HPDE6-E6E7 (cell line): ENCODE results near the gene THEMIS2.
"Not testable (repeated sequence)": the region's sequence is repeated elsewhere in the genome, so short reads cannot be mapped to it uniquely, and the experiment has no call there.

Experiments
- DNase-seq: peaks from one replicate; pipeline ENCODE4 v3.0.0; 2011; ENCODE audit warnings: missing footprints; ENCODE audit errors: extremely low spot score

Gene THEMIS2

DNA sequence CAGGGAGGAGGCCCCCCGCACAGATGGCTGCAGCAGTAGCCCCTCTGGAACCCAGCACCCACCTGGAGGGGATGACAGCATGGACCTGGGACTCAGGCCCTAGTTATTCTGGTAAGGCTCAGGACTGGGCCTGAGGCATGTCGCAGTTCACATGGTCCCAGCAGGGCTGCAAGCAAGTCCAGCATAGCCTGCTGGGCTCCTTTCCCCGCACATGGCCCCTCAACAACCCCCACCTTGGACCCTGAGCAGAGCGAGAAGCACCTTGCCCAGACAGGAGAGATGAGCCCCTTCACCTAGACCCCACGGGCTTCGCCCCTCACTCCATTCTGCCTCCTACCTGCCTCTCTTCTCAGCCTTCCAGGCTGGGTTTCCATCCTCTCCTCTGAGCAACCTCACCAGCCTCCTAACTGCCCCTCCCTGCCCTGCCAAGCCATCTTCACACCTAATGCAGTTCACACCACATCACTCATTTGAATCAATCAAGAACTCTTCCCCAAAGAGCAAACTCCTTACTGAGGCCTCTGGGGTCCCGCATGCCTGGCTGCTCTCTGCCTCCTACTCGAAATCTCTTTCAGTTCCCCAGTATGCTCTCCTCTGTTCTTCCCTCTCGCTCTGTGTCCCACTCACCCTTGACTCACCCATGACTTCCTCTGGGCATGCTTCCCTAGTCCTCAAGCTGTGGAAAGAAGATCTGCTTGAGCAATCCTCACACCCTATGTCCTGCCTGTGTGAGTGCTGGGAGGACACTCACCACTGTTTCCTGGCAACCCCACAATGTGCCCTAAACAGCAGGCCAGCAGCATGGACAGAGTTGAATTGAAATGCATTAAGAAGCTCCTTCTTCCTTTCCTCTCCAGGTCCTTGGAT, 9.4 kb upstream of the THEMIS2 start:
- DNase-seq: peak; percentile 94

DNA sequence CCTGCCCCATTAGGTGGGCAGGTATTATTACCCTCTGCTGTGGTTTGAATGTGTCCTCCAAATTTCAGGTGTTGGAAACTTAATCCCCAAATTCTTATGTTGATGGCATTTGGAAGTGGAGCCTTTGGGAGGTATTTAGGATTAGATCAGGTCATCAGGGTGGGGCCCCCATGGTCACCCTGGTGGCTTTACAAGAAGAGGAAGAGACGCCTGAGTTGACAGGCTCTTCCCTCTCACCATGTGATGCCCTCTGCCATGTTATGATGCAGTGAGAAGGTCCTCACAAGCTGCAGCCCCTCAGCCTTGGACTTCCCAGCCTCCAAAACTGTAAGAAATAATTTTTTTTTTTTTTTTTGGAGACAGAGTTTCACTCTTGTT, 8.8 kb upstream of the THEMIS2 start:
- no peak for DNase-seq

- peak; percentile 38 for DNase-seq
These were observed 8.0 kb upstream of the THEMIS2 start for GRCh38 chr1:27864264-27864895.

DNA sequence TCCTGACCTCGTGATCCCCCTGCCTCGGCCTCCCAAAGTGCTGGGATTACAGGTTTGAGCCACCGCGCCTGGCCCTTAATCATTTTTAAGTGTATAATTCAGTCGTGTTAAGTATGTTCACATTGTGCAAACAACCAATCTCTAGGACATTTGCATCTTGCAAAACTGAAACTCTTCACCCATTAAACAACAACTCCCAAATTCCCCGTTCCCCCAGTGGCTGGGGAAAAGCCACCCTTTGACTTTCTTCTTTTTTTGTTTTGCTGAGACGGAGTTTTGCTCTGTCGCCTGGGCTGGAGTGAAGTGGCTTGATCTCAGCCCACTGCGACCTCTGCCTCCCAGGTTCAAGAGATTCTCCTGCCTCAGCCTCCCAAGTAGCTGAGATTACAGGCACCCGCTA, 6.5 kb upstream of the THEMIS2 start:
- DNase-seq: no peak

- DNase-seq: no peak
These were observed 3.8 kb upstream of the THEMIS2 start for GRCh38 chr1:27868556-27868931.

- no peak for DNase-seq
These were observed 3.2 kb upstream of the THEMIS2 start for GRCh38 chr1:27868932-27869718.

- no peak for DNase-seq
These were observed 2.6 kb upstream of the THEMIS2 start for GRCh38 chr1:27869719-27870085.

GRCh38 chr1:27871076-27871475, 1.3 kb upstream of the THEMIS2 start:
- not testable (repeated sequence) for DNase-seq

DNA sequence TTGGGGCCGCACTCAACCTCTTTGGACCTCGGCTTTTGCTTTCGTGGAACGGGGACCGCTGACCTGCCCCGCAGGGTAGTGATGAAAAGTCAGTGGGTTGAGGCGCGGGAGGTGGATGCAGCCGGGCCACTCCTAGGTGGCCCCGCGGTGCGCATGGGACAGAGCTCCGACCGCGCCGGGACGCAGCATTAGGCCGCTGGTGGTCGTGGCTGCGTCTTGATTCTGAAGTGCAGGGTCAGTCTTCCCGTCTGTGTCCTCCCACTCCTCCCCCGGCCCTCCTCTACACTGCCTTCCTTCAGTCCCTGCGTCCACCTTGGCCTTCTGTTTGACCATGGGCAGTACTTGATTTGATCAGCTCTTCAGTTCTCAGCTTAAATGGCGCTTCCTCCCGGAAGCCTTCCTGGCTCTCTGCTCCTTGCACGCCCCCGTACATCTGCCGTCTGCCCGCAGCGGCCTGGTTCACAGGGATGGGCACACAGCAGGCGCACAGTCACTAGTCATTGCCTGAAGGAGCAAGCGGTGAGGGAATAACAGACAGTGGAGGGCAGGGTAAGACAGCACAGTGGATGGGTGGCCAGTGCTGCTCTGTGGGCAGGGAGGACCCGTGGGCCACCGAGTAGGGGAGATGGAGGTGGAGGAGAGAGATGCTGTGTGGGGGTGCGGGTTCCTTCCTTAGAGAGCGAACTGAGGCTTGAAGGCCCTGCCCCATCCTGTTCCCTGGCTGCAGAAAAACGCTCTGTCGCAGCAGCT, 633 bp downstream of the THEMIS2 start:
- DNase-seq: no peak

GRCh38 chr1:27873671-27874384, 1.5 kb downstream of the THEMIS2 start:
- no peak for DNase-seq

DNA sequence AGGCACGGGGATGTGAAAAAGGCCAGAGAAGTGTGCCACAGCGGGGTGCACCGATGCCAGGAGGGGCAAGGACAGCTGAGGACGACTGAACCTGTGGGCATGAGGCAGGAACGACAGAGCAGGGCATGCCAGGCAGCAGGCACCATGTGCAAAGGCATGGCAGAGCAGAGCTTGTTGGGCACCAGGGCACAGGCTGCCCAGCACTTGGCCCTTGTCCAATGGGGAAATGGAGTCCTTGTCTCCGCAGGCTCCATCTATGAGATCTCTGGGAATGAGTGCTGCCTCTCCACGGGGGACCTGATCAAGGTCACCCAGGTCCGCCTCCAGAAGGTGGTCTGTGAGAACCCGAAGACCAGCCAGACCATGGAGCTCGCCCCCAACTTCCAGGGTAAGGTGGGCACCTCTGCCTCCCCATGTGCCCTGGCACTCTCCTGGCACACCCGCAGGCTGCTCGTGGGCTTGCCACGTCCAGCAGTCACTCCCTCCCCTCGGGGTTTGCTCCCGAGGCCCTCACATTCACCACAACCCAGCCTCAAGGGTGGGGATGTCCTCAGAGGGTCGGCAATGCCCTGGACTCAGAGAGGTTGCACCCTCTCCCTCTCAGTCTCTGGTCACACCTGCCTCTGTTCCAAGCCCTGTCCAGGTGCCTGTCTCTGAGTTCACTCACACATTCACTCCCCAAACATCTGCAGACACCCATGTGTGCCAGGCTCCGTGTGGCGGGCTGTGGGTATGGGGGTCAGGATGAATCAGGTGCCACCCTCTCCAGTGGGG, 4.2 kb downstream of the THEMIS2 start:
- DNase-seq: no peak

DNA sequence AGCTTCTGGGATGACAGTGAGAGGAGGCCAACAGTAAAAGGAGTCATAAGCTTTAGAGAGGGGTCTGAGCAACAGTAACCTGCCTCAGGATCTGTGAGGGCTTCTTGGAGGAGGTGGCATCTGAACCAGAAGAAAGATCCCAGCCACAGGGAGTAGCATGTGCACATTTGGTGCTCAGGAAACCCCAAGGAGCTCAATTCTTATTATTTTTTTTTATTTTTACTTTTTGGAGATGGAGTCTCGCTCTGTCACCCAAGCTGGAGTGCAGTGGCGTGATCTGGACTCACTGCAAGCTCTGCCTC, 4.7 kb downstream of the THEMIS2 start:
- no peak for DNase-seq

DNA sequence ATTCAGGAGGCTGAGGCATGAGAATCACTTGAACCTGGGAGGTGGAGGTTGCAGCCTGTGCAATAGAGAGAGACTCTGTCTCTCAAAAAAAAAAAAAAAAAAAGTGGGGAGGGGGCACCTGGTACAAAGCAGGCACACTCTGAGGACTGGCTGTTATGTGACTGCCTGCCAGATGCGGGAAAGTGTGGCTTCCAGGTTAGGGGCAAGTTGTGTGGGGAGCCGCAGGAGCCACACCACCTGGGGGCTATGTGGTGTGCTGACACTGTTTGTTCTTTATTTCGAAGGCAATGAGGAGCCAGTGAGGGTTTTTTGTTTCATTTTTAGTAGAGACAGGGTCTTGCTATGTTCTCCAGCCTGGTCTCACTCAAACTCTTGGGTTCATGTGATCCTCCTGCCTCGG, 5.7 kb downstream of the THEMIS2 start:
- DNase-seq: no peak

DNA sequence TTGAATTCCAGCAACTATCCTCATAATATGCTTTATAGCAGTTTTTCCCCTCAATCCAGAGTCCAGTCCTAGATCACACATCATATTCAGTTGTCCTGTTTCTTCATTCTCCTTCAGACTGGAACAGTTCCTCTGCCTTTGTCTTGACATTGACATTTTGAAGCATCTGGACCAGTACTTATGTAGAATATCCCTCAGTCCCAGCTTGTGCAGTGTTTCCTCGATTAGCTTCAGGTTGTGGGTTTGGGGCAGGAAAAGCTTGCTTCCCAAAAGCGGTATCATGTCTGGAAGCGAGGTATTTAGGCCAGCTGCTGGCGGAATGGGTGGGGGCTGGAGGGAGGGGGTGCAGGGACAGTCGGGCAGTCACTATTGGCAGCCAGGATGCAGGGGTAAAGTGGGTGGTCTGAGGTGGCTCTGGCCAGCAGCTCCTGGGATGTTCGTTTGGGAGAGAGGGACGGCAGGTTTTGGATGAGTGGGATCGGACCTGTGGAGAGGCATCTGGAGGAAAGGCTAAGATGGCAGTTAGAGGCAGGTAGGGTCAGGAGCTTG, 6.5 kb downstream of the THEMIS2 start:
- no peak for DNase-seq

- DNase-seq: no peak
These were observed 7.2 kb downstream of the THEMIS2 start for GRCh38 chr1:27879374-27880082.

- no peak for DNase-seq
These were observed 10.2 kb downstream of the THEMIS2 start for GRCh38 chr1:27882543-27882903.

DNA sequence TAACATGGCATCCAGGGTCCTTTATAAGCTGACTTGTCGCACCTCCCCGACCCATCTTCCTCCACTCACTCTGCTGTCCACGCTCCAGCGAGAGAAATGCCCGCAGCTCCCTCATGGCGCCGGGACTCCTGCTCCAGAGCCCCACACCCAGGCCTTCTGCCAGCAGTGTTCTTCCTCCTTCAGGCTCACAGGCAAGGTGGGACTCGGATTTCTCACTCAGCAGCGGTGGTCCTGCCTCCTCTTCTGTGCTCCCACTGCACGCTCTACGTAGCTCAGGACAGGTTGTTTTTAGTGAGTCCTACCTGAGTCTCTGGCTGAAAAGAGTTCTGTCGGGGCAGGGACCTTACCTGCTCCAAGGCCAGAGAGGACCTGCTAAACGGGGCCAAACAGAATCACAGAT, 11.2 kb downstream of the THEMIS2 start:
- no peak for DNase-seq

DNA sequence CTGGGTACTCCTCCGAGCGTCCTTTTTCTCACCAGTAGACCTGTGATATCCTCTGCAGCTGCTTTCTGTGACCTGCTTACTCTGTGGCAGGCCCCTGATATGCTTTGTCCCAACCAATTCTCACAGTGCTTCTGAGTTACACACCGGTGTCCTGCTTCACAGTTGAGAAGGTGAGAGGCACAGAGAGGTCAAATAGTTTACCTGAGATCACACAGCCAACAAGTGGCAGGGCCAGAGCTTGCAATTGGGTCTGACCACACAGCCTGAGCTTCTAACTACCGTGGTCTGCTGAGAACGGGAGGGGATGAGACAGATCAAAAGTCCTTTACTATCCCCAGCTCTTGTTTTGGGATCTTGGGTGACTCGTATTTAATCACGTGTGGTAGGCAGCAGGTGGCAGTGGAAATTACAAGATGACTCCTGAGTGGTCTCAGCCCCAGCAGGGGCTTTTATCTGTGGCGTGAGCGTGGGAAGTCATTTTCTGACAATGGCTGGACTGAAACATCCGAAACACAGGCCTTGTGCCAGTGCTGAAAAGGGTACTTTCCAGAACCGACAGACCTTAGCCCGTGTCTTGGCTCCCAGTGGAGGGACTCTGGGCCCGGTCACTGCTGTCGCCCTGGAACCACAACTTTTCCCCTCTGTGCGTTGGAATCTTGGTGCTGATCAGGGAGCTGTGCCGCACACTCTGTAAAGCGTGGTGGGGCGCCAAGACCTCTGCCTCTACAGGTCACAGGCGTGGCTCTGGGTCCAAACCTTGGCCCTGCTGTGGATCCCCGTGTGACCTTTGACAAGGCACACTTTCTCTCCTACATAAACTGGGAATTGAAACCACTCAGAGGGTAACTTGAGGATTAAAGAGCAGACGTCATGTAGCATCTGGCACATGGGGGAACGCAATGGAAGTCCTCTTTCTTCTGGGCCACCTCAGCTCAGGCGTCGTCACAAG, 11.9 kb downstream of the THEMIS2 start:
- no peak for DNase-seq

- DNase-seq: no peak
These were observed 12.8 kb downstream of the THEMIS2 start for GRCh38 chr1:27885114-27885528.
